GM21825 (cell line): ENCODE data around the gene PCF11.
"Not testable (repeated sequence)": the region's sequence is repeated elsewhere in the genome, so short reads cannot be mapped to it uniquely, and the experiment has no call there.

Experiments used
- ATAC-seq: cut with Tn5 transposase; IDR thresholded peaks from one replicate; pipeline ENCODE4 v1.9.1; 2021; ENCODE audit warnings: mild to moderate bottlenecking, moderate library complexity; ENCODE audit not compliant: unreplicated experiment

Gene PCF11

DNA sequence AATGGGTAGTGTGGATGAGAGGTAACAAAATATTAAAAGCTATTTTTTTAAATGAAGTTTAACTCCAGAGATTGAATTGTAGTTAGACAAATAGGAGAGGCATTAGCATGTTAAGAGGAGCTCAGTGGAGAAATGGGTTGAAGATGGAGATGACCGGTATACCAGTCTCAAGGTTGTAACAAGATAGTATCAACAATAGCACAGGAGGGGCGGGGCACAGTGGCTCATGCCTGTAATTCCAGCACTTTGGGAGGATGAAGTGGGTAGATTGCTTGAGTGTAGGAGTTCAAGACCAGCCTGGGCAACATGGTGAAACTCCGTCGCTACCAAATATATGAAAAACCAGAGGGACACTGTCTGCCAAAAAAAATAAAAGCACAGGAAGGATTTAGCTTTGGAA is 30.5 kb downstream of the PCF11 start:
- ATAC-seq, result no peak

DNA sequence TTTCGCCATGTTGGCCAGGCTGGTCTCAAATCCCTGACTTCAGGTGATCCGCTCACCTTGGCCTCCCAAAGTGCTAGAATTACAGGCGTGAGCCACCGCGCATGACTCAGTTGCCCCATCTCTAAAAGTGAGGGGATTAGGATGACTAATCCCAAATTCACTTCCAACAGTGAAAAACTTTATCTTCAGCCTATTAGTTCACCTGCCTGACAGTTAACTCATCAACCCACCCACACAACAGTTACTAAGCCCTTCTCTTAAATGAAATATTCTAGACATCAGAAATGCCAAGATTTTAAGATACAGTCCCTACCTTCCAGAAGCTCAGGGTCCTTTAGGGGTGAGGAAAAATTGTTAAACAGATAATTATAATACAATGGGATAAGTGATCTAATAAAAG is 34.6 kb downstream of the PCF11 start:
- no peak for ATAC-seq

DNA sequence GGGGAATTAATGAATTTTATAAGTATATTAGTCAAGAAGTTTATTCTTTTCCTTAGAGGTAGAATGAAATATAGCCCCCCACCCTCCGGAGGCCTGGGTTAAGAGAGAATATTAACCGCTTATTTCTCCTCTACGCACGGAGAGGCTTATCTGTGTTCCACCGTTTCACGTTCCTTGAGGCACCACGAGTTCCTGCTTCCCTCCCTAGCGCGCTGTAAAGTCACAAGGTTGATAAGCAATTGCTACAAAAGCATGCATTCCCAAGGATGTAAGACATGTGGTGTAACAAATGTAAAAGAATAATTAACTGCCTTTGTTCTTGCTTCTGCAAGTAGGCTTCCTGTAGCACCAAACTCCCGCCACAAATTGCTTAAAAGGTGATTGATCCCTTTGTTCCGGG is 35.1 kb downstream of the PCF11 start:
- no peak for ATAC-seq

DNA sequence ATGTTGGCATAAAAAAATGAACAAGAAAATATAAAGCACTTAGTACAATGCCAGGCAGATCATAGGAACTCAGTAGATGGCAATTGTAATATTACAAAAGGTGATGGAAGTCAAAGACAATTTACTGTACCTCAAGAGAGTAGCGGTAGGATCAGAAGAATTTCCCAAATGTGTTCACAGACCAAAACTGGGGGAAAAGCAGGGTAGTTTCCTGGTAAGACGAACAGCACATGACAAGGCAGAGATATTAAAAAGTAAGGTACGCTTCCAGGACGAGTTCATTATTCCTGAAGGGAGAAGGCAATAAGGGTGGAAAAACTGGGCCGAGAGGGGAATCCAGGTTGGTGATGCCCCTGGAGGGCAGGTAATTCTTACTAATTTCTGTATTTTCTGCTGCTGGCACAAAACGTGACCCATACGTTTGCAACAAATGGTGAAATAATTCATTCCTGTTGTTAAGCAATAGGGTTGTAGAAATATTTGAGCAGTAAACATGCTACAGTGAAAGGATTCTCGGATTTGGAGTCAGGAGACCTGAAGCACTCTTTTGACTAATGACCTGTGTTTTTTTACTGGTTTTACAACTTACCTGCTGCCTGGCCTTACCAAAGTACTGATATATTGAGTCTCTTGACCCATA is 35.8 kb downstream of the PCF11 start:
- no peak for ATAC-seq

DNA sequence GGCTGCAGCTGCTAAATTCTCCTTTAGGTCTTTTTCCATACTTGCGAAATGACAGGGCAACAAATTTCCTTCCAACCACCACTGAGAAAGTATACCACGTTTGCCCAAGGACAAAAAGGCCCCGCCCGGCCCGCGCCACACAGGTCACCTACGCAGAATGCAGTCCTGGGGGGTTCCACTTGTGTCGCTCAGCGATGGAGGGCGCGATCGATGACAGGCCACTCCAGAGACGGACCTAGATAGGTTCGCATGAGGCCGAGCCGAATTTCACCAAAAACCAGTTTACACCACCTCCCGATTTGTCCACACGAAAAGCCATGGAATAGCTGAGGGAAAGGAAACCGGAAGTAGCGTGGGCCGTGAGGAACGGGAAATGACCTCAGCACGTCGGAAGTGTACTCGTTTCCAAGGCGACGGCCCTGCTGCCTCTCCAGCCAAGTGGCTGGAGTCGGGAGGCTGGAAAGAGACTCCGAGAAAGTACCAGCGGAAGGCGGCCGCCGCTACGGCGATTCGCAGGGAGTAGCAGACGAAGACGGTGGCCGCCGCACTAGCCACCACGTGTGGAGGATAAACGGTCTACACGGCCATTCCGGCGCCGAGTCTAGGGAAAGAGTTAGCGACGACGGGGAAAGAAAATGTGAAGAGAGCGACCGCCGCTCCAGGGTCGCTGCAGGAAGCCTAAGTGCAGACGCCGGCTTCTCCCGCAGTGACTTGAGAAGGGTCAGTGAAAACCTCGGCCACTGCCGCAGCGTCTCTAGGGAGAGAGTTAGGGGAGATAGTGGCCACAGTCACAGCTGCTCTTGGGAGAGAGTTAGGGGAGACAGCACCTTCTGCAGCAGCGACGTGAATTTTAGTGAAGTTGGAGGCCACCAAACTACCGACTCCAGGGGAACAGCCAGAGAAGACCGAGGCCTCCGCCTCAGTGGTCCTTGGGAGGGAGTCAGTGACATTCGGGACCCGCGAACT is 36.7 kb downstream of the PCF11 start, which contains the start of gene ANKRD42:
Gene ANKRD42, plus strand, starts transcription at position 398 of the 966 bp plus-strand sequence. CDS start 959 bp downstream, outside the sequence.
- peak; percentile 92 for ATAC-seq

DNA sequence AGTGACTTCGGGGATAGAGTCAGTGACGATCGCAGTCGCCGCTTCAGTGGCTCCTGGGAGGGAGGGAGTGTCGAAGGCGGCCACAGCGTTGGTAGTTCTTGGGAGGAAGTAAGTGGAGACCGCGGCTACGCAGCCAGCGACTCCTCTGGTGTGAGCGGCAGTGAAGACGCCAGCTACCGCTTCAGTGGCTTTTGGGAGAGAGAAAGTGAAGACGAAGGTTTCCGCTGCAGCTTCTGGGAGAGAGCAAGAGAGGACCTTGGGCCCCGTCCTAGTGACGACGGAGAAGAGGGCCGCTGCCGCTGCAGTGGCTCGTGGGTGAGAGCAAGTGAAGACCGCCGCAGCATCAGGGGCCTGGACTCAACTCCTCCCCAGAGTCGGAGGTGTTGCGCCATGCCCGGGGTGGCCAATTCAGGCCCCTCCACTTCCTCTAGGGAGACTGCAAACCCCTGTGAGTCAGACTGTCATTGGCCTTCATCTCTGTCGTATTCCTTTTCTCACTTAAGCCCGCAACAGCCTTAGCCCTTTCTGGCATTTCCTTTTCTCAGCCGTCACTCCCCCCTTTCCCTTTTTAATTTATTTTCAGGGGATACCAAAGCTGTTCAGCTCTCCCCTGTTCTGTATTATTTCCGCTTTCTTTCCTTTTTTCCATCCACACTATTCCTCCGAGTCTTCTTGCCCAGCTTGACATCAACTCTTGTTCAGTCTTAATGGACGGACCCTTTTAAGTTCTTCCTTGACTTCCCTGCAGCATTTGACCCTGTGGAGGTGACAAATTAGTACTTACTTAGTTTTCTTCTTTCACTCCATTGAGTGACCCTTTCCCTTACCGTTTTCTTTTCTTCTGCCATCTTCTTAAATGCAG is 37.6 kb downstream of the PCF11 start:
- ATAC-seq, result peak; percentile 54

DNA sequence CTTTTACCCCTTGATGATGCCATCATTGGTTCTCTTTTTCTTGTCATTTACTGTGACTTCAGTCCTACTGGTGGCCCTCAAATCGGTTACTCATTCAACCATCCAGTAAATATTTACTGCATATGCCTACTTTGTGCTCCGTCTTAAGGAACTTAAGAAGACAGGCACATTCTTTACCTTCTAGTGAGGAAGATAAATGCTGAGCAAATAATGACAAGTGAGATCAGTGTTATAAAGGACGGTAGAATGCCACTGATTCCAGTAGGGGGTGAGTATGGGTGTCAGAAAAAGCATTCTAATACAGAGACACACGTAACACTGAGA is 38.2 kb downstream of the PCF11 start:
- ATAC-seq, result no peak

DNA sequence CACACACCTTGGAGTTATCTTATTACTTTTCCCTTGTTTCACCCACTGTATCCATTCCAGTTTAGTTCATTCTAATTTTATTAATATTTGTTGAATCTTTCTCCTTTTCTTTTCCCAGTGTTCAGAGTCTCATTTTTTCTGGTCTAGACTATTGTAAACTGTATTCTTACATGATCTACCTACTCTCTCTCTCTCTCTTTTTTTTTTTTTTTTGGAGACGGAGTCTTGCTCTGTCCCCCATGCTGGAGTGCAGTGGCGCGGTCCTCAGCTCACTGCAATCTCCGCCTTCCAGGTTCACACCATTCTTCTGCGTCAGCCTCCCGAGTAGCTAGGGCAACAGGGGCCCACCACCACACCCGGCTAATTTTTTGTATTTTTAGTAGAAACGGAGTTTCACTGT is 38.7 kb downstream of the PCF11 start:
- no peak for ATAC-seq

DNA sequence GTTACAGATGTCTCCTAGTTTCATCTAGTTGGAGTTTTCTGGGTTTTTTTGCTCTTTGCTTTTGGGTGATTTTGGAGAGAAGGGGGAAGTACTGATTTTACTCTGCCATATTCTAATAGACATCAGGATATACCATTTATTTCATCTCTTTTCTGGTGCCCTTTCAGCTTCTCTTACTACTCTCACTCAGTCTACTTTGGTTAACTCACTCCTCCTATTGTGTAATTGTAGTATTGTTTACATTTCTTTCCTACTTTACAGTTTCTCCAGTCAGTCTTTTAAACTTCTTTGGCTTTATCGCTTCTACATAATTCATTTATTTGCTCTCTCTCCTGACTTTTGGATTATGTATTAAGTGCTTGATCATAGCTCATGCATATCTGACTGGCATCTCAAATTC is 43.1 kb downstream of the PCF11 start:
- ATAC-seq, result no peak

DNA sequence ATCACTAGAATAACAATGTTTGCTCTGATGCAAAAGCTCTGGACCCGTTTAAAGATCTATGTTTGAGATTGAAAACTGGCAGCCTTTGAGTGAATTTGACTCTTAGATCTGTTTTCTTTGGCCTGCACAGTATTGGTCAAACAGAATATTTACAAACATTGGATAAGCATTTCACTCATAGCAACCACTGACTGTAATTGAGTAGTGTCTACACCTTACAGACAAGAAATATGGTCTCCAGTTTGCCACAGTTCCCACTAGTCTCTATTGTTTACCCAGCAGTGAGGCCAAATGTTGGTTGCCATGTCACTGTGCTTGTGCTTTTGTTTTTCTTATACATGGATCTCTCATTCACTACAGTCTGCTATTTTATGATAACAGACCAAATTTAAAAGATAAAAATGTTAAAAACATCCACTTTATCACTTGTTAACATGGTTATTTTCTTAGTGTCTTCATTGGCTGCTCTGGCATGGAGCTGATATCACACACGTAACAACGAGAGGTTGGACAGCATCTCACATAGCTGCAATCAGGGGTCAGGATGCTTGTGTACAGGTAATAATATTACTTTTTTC is 48.8 kb downstream of the PCF11 start:
- ATAC-seq, result no peak

DNA sequence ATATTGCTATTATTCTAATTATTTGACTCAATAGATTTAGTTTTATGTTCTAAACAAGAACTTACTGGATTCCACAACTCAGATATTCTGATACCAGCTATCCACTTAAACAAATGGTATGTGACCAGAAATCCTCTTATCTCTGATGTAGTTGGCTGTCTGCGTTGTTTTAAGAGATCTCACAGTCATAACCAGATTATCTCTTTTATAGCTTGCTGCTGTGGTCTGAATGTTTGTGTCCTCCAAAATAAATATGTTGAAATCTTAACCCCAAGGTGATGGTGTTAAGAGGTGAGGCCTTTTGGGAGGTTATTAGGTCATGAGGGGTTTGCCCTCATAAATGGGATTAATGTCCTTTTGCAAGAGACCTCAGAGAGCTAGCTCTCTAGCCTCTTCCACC is 49.3 kb downstream of the PCF11 start:
- ATAC-seq, result no peak

DNA sequence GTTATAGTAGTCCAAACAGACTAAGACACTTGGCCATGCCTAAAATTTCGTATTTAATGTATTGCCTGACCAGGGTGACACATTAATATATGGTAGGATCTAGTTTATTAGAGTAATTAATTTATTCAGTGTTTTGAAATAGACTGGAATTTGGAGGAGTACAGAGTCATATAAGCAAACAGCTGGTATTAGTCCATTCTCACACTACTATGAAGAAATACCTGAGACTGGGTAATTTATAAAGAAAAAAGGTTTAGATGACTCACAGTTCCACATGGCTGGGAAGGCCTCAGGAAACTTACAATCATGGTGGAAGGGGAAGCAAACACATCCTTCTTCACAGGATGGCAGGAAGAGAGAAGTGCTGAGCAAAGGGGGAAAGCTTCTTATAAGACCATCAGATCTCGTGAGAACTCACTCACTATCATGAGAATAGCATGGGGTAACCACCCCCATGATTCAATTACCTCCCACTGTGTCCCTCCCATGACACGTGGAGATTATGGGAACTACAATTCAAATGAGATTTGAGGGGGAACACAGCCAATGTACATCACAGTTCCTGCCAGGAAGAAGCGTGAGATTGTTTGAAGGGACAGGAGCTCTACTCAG is 49.9 kb downstream of the PCF11 start:
- not testable (repeated sequence) for ATAC-seq

DNA sequence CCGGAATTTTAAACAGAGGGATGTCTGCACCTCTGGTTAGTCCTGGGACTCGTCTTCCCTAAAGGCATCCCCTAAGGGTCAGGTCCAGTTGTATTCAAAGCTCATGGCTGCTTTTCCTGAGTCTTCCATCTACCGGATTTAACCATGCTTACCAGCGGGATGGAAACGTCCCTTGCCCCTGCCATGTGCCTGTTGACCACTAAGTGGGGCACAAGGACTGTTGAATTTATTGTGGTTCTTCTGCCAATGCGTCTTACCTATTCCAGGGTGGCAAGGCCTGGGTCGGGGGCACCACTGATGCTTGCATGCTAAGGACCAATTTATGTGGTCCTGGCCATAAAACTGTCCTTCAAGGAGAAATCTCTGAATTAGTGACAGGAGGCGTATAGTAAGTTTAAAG is 62.2 kb downstream of the PCF11 start:
- no peak for ATAC-seq

DNA sequence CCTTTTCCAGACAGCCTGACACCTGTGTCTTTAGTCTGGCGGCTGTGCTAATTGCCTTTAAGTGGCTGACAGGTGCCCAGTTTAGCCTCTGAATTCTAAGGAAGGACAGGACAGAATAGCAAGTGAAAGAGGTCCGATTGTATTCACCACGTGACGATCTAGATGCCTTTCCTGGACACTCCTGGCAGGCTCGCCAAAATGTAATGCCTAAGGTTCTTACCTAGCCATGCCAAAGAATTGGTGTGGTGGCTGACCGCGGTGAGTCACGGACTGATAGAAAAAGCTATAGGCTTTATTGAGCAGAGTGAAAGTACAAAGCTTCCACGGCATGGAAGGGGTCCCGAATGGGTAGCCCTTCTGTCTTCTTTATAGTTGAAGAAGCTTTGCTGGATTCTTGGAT is 63.3 kb downstream of the PCF11 start:
- no peak for ATAC-seq

DNA sequence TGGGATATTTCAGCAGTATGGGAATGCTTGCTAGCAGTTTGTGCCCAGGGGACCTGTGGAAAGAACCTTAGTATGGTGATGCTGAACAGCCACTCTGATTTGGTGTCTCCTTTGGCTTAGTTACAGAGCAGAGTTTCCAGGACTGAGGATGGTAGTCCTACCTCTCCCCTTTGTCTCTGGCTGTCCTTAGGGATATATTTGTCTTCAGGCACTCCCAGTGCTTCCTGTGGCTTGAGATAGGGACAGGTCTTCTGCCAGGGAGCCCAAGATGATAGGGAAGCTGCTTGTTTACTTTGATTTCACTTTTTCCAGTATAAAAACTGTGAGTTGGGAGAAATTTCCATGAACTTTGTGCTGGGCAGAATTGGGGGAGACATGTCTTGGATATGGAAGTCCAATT is 64.8 kb downstream of the PCF11 start:
- ATAC-seq, result no peak

DNA sequence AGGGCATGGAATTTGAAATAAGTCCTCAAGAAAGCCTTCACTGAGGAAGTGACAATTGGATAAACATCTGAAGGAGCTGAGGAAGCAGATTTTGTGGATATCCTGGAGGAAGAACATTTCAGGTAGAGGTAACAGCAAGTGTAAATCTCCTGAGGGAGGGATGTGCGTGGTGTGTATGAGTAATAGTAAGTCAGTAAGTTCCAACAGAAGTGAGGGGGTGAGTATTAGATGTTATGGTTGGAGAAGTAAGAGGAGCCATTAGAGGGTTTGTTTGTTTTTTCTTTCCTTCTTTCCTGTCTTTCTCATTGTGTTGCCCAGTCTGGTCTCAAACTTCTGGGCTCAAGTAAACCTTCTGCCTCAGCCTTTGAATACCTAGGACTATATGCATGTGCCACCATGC is 65.6 kb downstream of the PCF11 start:
- ATAC-seq, result no peak

DNA sequence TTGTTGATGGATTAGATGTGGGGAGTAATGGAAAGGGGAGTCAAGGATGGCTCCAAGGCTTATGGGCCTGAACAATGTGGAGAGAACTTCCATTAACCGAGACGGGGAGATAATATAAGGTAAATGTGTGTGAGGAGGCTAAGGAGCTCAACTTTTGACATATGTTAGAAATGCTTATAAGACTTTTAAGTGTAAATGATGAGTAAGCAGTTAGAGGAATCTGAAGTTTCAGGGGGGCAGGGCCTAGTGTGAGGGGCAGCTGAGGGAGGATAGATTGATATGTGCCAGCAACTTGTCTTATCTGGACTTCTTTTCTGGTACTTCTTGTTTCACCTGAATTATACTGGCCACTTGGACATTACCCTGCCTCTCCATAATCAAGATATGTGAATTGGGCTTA is 66.5 kb downstream of the PCF11 start:
- ATAC-seq, result no peak

DNA sequence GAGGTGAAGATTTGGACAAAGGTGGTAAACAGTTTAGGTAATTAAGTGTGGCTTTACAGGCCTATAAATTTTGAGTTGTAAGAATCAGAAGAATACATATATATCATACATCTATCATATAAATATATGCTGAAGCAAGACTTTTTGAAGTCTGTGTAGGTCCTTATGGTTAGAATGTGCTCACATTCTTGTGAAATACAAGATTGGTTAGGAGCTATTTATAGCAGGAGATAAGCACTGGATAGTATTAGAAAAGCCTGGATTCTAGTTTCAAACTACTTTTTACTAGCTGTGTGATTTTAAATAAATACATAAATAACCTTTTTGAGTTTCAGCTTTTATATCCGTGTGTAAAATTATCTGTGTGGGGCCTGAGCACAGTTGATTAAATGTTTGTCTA is 78.9 kb downstream of the PCF11 start:
- no peak for ATAC-seq
